B cell (primary cell): ENCODE results near the gene PSMD11. TPM values are rescaled to one million over a fixed set of nuclear protein-coding genes. Genes with fewer than 3 reads are reported as not detected.
"Not testable (repeated sequence)": the region's sequence is repeated elsewhere in the genome, so short reads cannot be mapped to it uniquely, and the experiment has no call there.

ENCODE experiments used
- ATAC-seq: fragments of 200-7000 bp; cut with Tn5 transposase; one replicate; pipeline ENCODE4 v1.10.0; 2021; ENCODE audit warnings: low read depth, mild to moderate bottlenecking, moderate number of reproducible peaks, moderate library complexity
- CTCF ChIA-PET: fragments of 350-600 bp; sonication (Branson Sonifier 250); formaldehyde crosslinking; loops from one replicate; lab custom pipeline; 2021; ENCODE audit warnings: antibody characterized with exemption, inconsistent platforms; lab: Charles Lee
- POLR2A ChIA-PET: fragments of 350-600 bp; sonication (Branson Sonifier 250); formaldehyde crosslinking; loops from one replicate; lab custom pipeline; 2021; ENCODE audit warnings: antibody characterized with exemption; lab: Charles Lee
- DNase-seq: peaks from one replicate; pipeline ENCODE4 v3.0.0; 2013
- H2AFZ ChIP-seq: 2 replicates; pipeline ENCODE4 v1.6.1; 2012; ENCODE audit warnings: mild to moderate bottlenecking, low read depth, low read length; ENCODE audit not compliant: insufficient read depth, poor library complexity, severe bottlenecking
- H3K27ac ChIP-seq, 2 donors: 1 replicate in 1 of 2; 2 replicates in 1 of 2; pipeline ENCODE4 v1.5.1; 2012 to 2013; ENCODE audit warnings: low read length in 2 of 2, mild to moderate bottlenecking in 2 of 2, moderate library complexity in 1 of 2
- H3K27me3 ChIP-seq, 4 experiments: fragments of 200-600 bp in 1 of 4; sonication (generic) in 1 of 4; replicated peaks in 1 of 4; 1 replicate in 2 of 4; 2 replicates in 2 of 4; pipeline versions ENCODE4 v1.6.1 to v1.7.0; 2013 to 2016; ENCODE audit warnings: low read length in 3 of 4, mild to moderate bottlenecking in 2 of 4, mixed read lengths in 1 of 4, moderate library complexity in 1 of 4; ENCODE audit not compliant: insufficient read depth in 4 of 4, control insufficient read depth in 3 of 4; ENCODE audit errors: control extremely low read depth in 1 of 4
- H3K36me3 ChIP-seq, 2 experiments: replicated peaks in 1 of 2; 1 replicate in 1 of 2; 2 replicates in 1 of 2; pipeline versions ENCODE4 v1.6.1 to v1.7.1; 2013; ENCODE audit warnings: low read length in 1 of 2; ENCODE audit not compliant: insufficient read depth in 2 of 2, control insufficient read depth in 1 of 2; ENCODE audit errors: control extremely low read depth in 1 of 2, extremely low read depth in 1 of 2
- H3K4me1 ChIP-seq, 2 donors: fragments of 200-600 bp in 1 of 2; sonication (generic) in 1 of 2; 1 replicate in 1 of 2; 2 replicates in 1 of 2; pipeline versions ENCODE4 v1.5.1 to v1.6.1; 2013 to 2017; ENCODE audit warnings: low read length in 2 of 2; ENCODE audit not compliant: control insufficient read depth in 2 of 2, insufficient read depth in 2 of 2
- H3K4me2 ChIP-seq: replicated peaks from 2 replicates; pipeline ENCODE3; 2012; ENCODE audit warnings: mild to moderate bottlenecking, low read depth, low read length; ENCODE audit not compliant: poor library complexity, severe bottlenecking
- H3K4me3 ChIP-seq, 5 experiments: fragments of 200-600 bp in 1 of 5; sonication (generic) in 1 of 5; 1 replicate in 3 of 5; 2 replicates in 2 of 5; pipeline versions ENCODE4 v1.5.1 to v1.7.0; 2011 to 2016; ENCODE audit warnings: low read length in 4 of 5, mild to moderate bottlenecking in 4 of 5, low read depth in 2 of 5, control low read depth in 1 of 5, moderate library complexity in 1 of 5; ENCODE audit not compliant: insufficient read depth in 1 of 5; ENCODE audit errors: control extremely low read depth in 1 of 5, extremely low read depth in 1 of 5
- H3K79me2 ChIP-seq: fragments of 200-600 bp; sonication (generic); one replicate; pipeline ENCODE4 v1.6.0; 2016; ENCODE audit warnings: low read length; ENCODE audit not compliant: control insufficient read depth, insufficient read depth
- H3K9ac ChIP-seq: fragments of 200-600 bp; sonication (generic); 2 replicates; pipeline ENCODE4 v1.6.1; 2017; ENCODE audit warnings: mild to moderate bottlenecking, low read length, moderate library complexity
- H3K9me3 ChIP-seq, 3 donors: one replicate each; pipeline versions ENCODE4 v1.6.1 to v1.7.1; 2013; ENCODE audit warnings: low read length in 2 of 3; ENCODE audit not compliant: control insufficient read depth in 2 of 3, insufficient read depth in 1 of 3; ENCODE audit errors: control extremely low read depth in 1 of 3
- H4K20me1 ChIP-seq: 2 replicates; pipeline ENCODE4 v1.6.0; 2012; ENCODE audit warnings: mild to moderate bottlenecking, low read length; ENCODE audit not compliant: insufficient read depth, control insufficient read depth, poor library complexity, severe bottlenecking
- H3K27ac Mint-ChIP-seq: one replicate; pipeline ENCODE4 v1.8.0; 2021; ENCODE audit warnings: mixed read lengths
- H3K27me3 Mint-ChIP-seq: one replicate; pipeline ENCODE4 v1.8.0; 2021; ENCODE audit warnings: mixed read lengths
- H3K4me1 Mint-ChIP-seq: one replicate; pipeline ENCODE4 v1.8.0; 2021; ENCODE audit warnings: mixed read lengths
- H3K4me3 Mint-ChIP-seq: one replicate; pipeline ENCODE4 v1.8.0; 2021; ENCODE audit warnings: mixed read lengths
- H3K9me3 Mint-ChIP-seq: one replicate; pipeline ENCODE4 v1.8.0; 2022; ENCODE audit warnings: mixed read lengths; ENCODE audit not compliant: insufficient read depth
- EZH2 ChIP-seq: IDR thresholded peaks from 2 replicates; pipeline ENCODE4 v1.6.1; 2012; ENCODE audit warnings: borderline replicate concordance, low read depth, mild to moderate bottlenecking, moderate library complexity, low read length; ENCODE audit not compliant: insufficient read depth, poor library complexity, severe bottlenecking
- WGBS: methylation state at CpG from one replicate; pipeline ENCODE4 v1.1.5; 2013; ENCODE audit warnings: missing lambda C conversion rate; ENCODE audit not compliant: insufficient coverage; 5-methylcytosine and 5-hydroxymethylcytosine counted together
- intact Hi-C: fragments of 100-400 bp; cut with micrococcal nuclease; formaldehyde crosslinking; loops from one replicate; pipeline ENCODE4 v1.10.0; 2022
- polyA plus RNA-seq: library from polyadenylated mRNA; depleted of rRNA; stranded (reverse); fragments of >200 nt; gene quantifications from 2 replicates; pipeline ENCODE4 v1.2.3, GENCODE V29; 2012
- total RNA-seq, 2 donors: library from RNA; stranded (reverse); fragments of 120-200 nt in 1 of 2; gene quantifications; 1 replicate in 1 of 2; 2 replicates in 1 of 2; pipeline versions ENCODE4 v1.2.3 to v1.2.4, GENCODE V29; 2013 to 2022
- TF ChIP-seq, protein P1 (sequence below): fragments of 200-600 bp; IDR thresholded peaks from one replicate; pipeline ENCODE4 v1.8.0; 2022; ENCODE audit warnings: antibody characterized with exemption, mild to moderate bottlenecking

The PSMD11 gene
- total and polyA plus RNA-seq, 2 donors (not counting 1 experiment from before 2014, with no cell fraction given) = 23.8 to 73.4 TPM

DNA sequence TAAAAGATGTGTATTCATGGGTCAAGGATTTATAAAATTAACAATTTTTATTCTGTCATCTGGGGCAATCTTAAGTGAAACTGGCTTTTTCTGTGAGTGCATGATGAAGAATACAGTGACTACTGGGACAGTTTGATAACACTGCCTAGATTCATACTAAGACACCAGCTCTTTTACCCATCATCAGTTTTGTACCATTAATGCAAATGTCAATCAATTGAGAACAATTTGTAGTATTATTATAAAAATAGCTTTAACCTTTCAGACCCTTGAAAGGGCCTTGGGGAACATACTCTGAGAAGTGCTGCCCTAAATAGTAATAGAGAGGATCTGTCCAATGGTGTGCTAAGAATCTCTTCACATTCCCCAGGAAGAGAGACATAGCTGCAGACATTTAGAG lies 45.4 kb upstream of the PSMD11 start:
- no peaks in the 10 kb centered on the region for H3K9me3 Mint-ChIP-seq
- no peaks in the 10 kb centered on the region for H3K4me1 Mint-ChIP-seq
- no peaks in the 10 kb centered on the region for H3K27me3 ChIP-seq
- H3K27ac Mint-ChIP-seq = no peak overlapping the region
- no peak overlapping the region for H3K4me3 ChIP-seq
- H3K36me3 ChIP-seq = no peaks in the 10 kb centered on the region
- no peak overlapping the region for H3K4me2 ChIP-seq
- no peak overlapping the region for H3K4me3 Mint-ChIP-seq
- ChIA-PET POLR2A (interaction anchor here (0.7 kb wide), 1 partner anchor 511 kb away, joined by 4 read pairs; no protein-coding TSS in a partner anchor), CTCF (no interaction called here)
- ATAC-seq (no peak), DNase-seq (no peak)
- no peaks in the 10 kb centered on the region for H3K27me3 Mint-ChIP-seq
- no peaks in the 10 kb centered on the region for H3K79me2 ChIP-seq
- H3K9me3 ChIP-seq = no peaks in the 10 kb centered on the region
- intact Hi-C loops = no loop called here
- H4K20me1 ChIP-seq = no peaks in the 10 kb centered on the region
- TF ChIP-seq, protein P1, sequence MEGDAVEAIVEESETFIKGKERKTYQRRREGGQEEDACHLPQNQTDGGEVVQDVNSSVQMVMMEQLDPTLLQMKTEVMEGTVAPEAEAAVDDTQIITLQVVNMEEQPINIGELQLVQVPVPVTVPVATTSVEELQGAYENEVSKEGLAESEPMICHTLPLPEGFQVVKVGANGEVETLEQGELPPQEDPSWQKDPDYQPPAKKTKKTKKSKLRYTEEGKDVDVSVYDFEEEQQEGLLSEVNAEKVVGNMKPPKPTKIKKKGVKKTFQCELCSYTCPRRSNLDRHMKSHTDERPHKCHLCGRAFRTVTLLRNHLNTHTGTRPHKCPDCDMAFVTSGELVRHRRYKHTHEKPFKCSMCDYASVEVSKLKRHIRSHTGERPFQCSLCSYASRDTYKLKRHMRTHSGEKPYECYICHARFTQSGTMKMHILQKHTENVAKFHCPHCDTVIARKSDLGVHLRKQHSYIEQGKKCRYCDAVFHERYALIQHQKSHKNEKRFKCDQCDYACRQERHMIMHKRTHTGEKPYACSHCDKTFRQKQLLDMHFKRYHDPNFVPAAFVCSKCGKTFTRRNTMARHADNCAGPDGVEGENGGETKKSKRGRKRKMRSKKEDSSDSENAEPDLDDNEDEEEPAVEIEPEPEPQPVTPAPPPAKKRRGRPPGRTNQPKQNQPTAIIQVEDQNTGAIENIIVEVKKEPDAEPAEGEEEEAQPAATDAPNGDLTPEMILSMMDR = no peak
- TF ChIP-seq EZH2 = no peak
- no peak overlapping the region for H3K9ac ChIP-seq
- no peak overlapping the region for H3K27ac ChIP-seq
- no peak overlapping the region for H2AFZ ChIP-seq
- no peaks in the 10 kb centered on the region for H3K4me1 ChIP-seq

DNA sequence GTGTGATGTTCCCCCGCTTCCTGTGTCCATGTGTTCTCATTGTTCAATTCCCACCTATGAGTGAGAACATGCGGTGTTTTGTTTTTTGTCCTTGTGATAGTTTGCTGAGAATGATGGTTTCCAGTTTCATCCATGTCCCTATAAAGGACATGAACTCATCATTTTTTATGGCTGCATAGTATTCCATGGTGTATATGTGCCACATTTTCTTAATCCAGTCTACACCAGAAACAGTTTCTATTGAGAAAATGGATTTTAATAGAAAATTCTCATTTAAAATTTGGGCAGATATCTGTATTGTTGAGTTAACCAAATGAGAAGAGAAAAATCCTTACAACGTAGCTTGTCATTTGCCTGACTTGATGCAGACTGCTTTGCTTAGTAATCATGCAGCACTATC lies 34.2 kb upstream of the PSMD11 start:
- ATAC-seq, H3K27me3 ChIP-seq, H3K9me3 Mint-ChIP-seq, H3K79me2 ChIP-seq, H3K27ac ChIP-seq, H3K4me1 Mint-ChIP-seq, POLR2A ChIA-PET, H3K27me3 Mint-ChIP-seq, intact Hi-C loops, H3K27ac Mint-ChIP-seq, H3K4me2 ChIP-seq, H3K9me3 ChIP-seq, H3K4me1 ChIP-seq, H3K4me3 Mint-ChIP-seq, DNase-seq, H4K20me1 ChIP-seq, H3K36me3 ChIP-seq, H3K9ac ChIP-seq, H3K4me3 ChIP-seq, CTCF ChIA-PET, H2AFZ ChIP-seq: not testable (repeated sequence)
- WGBS = 100% methylated on average over 1 of the region's 3 CpGs
